ENCODE data around the gene MUTYH.
"Not testable (repeated sequence)": the region's sequence is repeated elsewhere in the genome, so short reads cannot be mapped to it uniquely, and the experiment has no call there.

DNA sequence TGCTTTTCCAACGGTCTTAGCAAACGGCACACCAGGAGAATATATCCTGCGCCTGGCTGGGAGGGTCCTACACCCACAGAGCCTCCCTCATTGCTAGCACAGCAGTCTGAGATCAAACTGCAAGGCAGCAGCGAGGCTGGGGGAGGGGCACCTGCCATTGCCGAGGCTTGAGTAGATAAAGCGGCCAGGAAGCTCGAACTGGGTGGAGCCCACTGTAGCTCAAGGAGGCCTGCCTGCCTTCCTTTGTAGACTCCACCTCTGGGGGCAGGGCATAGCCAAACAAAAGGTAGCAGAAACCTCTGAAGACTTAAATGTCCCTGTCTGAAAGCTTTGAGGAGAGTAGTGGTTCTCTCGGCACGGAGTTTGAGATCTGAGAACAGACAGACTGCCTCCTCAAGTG is 55.4 kb downstream of the MUTYH start:
- TF ChIP-seq, protein P1, sequence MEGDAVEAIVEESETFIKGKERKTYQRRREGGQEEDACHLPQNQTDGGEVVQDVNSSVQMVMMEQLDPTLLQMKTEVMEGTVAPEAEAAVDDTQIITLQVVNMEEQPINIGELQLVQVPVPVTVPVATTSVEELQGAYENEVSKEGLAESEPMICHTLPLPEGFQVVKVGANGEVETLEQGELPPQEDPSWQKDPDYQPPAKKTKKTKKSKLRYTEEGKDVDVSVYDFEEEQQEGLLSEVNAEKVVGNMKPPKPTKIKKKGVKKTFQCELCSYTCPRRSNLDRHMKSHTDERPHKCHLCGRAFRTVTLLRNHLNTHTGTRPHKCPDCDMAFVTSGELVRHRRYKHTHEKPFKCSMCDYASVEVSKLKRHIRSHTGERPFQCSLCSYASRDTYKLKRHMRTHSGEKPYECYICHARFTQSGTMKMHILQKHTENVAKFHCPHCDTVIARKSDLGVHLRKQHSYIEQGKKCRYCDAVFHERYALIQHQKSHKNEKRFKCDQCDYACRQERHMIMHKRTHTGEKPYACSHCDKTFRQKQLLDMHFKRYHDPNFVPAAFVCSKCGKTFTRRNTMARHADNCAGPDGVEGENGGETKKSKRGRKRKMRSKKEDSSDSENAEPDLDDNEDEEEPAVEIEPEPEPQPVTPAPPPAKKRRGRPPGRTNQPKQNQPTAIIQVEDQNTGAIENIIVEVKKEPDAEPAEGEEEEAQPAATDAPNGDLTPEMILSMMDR (IDR thresholded peaks at IDR 0.05): not testable (repeated sequence)
- TF ChIP-seq POLR2A (IDR thresholded peaks at IDR 0.05): not testable (repeated sequence)
